ENCODE results near the gene SMARCB1. TPM values are rescaled to one million over a fixed set of nuclear protein-coding genes. Genes with fewer than 3 reads are reported as not detected.
A peak's percentile ranks its signal among the peaks of the same experiment; 100 is the strongest.

The SMARCB1 gene
- total RNA-seq, 4 donors from 2014 or later = 37.8 to 61.0 (median 47.7) TPM

DNA sequence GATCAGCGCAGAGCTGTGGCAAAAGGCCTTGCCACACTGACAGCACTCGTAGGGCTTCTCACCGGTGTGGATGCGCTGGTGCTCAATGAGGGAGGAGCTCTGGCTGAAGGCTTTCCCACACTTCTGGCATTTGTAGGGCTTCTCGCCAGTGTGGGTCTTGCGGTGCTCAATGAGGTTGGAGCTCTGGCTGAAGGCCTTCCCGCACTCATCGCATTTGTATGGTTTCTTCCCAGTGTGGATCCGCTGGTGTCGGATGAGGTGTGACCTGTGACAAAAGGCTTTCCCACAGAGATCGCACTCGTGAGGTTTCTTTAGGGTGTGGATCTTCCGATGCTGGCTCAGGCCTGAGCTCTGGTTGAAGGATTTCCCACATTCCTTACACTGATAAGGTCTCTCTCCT, 42.8 kb upstream of the SMARCB1 start:
- no peak overlapping the region for H3K27ac ChIP-seq
- H3K36me3 ChIP-seq = peaks cover 9 to 50% (median 11%) of the 10 kb centered on the region in 3 donors
- TF ChIP-seq, protein P1, sequence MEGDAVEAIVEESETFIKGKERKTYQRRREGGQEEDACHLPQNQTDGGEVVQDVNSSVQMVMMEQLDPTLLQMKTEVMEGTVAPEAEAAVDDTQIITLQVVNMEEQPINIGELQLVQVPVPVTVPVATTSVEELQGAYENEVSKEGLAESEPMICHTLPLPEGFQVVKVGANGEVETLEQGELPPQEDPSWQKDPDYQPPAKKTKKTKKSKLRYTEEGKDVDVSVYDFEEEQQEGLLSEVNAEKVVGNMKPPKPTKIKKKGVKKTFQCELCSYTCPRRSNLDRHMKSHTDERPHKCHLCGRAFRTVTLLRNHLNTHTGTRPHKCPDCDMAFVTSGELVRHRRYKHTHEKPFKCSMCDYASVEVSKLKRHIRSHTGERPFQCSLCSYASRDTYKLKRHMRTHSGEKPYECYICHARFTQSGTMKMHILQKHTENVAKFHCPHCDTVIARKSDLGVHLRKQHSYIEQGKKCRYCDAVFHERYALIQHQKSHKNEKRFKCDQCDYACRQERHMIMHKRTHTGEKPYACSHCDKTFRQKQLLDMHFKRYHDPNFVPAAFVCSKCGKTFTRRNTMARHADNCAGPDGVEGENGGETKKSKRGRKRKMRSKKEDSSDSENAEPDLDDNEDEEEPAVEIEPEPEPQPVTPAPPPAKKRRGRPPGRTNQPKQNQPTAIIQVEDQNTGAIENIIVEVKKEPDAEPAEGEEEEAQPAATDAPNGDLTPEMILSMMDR (IDR thresholded peaks at IDR 0.05) = no peak
- TF ChIP-seq POLR2A (IDR thresholded peaks at IDR 0.05) = no peak
- H3K4me3 ChIP-seq = no peak overlapping the region
- WGBS, 2 donors = 95 to 97% methylated on average over 6 to 10 of the region's 13 CpGs
- no peaks in the 10 kb centered on the region for H3K9me3 ChIP-seq
- no peaks in the 10 kb centered on the region for H3K27me3 ChIP-seq
- no peak for DNase-seq
- peaks cover 0 to 7% (median 0%) of the 10 kb centered on the region in 3 donors for H3K4me1 ChIP-seq
- intact Hi-C loops (cut with DNase I) = no loop called here

DNA sequence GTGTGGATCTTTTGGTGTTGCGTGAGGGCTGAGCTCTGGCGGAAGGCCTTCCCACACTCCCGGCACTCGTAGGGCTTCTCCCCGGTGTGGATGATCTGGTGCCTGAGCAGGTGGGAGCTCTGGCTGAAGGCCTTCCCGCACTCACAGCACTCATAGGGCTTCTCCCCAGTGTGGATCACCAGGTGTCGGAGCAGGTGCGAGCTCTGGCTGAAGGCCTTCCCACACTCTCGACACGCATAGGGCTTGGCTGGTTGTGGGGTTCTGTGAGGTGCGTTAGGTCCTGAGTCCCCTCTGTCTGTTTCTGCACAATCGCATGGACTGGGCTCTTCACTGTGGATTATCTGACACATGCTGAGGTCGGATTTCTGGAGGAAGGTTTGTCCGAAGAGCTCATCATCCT, 42.3 kb upstream of the SMARCB1 start:
- Histone ChIP-seq H3K27me3 (no peaks in the 10 kb centered on the region), H3K27ac (no peak overlapping the region), H3K4me3 (no peak overlapping the region), H3K4me1 (peaks cover 0 to 8% (median 0%) of the 10 kb centered on the region in 3 donors), H3K9me3 (no peaks in the 10 kb centered on the region), H3K36me3 (peaks cover 9 to 50% (median 11%) of the 10 kb centered on the region in 3 donors)
- TF ChIP-seq POLR2A (IDR thresholded peaks at IDR 0.05) = no peak
- TF ChIP-seq, protein P1 (IDR thresholded peaks at IDR 0.05) = no peak
- no peak for DNase-seq
- intact Hi-C loops (cut with DNase I) = no loop called here
- WGBS, 2 donors = 98 to 100% methylated on average over 2 to 6 of the region's 14 CpGs

DNA sequence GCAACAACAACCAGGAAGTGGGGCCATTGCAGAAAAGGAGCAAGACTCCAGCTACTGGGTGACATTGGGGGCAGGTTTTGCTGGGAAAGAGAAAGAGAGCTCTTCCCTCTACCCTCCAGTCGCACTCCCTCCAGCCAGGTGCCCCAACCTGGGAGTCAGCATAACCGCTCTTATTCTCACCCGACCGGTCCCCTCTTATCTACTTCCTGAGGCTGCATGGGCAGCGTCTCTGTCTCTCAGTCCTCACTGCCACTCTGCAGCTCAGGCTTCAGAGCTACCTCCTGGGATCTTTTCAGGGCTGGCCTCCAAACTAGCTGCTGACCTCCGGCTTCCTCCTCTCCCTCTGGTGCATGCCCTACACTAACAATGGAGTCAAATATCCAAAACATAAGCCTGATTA, 41.0 kb upstream of the SMARCB1 start:
- DNase-seq = no peak
- TF ChIP-seq POLR2A (IDR thresholded peaks at IDR 0.05) = no peak
- TF ChIP-seq, protein P1 (IDR thresholded peaks at IDR 0.05) = no peak
- Histone ChIP-seq H3K27ac (no peak overlapping the region), H3K9me3 (no peaks in the 10 kb centered on the region), H3K4me1 (peaks cover 0 to 19% (median 7%) of the 10 kb centered on the region in 3 donors), H3K4me3 (no peak overlapping the region), H3K36me3 (peaks cover 9 to 50% (median 11%) of the 10 kb centered on the region in 3 donors), H3K27me3 (no peaks in the 10 kb centered on the region)
- intact Hi-C loops (cut with DNase I) = no loop called here
- WGBS, 2 donors = 78 to 90% methylated on average over 6 of the region's 6 CpGs

DNA sequence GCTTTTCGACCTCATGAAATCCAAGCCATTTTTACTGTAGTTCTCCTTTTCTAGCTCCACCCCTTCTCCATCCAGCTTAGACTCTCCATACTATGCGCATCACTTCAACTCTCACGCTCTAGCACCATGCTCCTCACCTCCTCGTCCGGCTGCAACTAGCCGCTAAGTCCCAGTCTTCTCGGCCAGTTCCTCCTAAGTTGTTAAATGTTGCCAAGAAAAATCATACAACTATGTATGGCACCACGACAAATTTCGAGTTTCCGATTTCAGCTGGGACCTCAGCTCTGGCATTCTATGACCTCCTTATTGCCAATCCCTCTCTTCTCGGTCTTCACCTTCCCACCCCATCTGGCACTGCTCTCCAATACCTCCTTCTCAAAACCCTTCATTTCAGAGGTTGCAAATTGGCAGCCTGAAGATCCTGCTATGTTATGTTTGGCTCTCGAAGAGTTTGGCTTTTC, 36.9 kb upstream of the SMARCB1 start:
- peaks cover 0 to 9% (median 0%) of the 10 kb centered on the region in 3 donors for H3K36me3 ChIP-seq
- DNase-seq = no peak
- H3K27me3 ChIP-seq = no peaks in the 10 kb centered on the region
- intact Hi-C loops (cut with DNase I) = no loop called here
- H3K4me3 ChIP-seq = peak overlapping the region in 3 of 4 donors; percentile 71 to 92 (median 80)
- WGBS, 2 donors = 51 to 53% methylated on average over 12 of the region's 12 CpGs
- peaks cover 0 to 26% (median 7%) of the 10 kb centered on the region in 3 donors for H3K4me1 ChIP-seq
- peak overlapping the region in 2 of 4 donors; percentile 94 to 96 for H3K27ac ChIP-seq
- no peaks in the 10 kb centered on the region for H3K9me3 ChIP-seq
- TF ChIP-seq, protein P1 (IDR thresholded peaks at IDR 0.05) = no peak
- no peak for TF ChIP-seq POLR2A (IDR thresholded peaks at IDR 0.05)

DNA sequence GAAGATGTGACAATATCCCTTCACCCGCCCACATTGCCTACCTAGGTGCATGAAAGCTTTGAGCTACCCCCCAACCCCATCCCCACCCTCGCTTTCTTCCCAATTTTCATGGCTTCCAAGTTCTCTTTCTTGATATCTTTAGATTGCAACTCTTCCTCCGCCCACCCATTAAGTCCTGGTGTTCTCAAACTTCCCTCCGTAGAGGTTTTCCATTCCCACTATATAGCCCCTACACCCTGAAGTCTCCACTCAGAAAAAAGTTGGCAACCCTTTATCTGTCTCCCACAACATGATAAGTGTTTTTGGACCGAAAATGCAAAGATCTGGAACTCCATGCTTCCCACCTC, 36.4 kb upstream of the SMARCB1 start:
- Histone ChIP-seq H3K36me3 (peaks cover 0 to 5% (median 0%) of the 10 kb centered on the region in 3 donors), H3K4me1 (peaks cover 0 to 30% (median 7%) of the 10 kb centered on the region in 3 donors), H3K27me3 (no peaks in the 10 kb centered on the region), H3K9me3 (no peaks in the 10 kb centered on the region), H3K27ac (peak overlapping the region; percentile 93 to 96 (median 94)), H3K4me3 (peak overlapping the region; percentile 62 to 92 (median 76))
- intact Hi-C loops (cut with DNase I) = no loop called here
- no peak for DNase-seq
- TF ChIP-seq, protein P1 (IDR thresholded peaks at IDR 0.05) = no peak
- no peak for TF ChIP-seq POLR2A (IDR thresholded peaks at IDR 0.05)
- WGBS, 2 donors = 36% methylated on average over 5 of the region's 5 CpGs
